HCT116 (cell line): ENCODE measurements around the gene SUGCT.

Experiments
- CTCF ChIP-seq, 3 experiments: fragments of 200-600 bp in 1 of 3; sonication (generic) in 1 of 3; IDR thresholded peaks in 2 of 3; conservative IDR thresholded peaks in 1 of 3; 2 replicates each; pipeline ENCODE4 v1.5.1; 2012 to 2017; ENCODE audit warnings: low read depth in 2 of 3, low read length in 2 of 3, antibody characterized with exemption in 1 of 3, borderline replicate concordance in 1 of 3, control low read depth in 1 of 3, mild to moderate bottlenecking in 1 of 3, mixed read lengths in 1 of 3, mixed run types in 1 of 3, moderate library complexity in 1 of 3; ENCODE audit not compliant: insufficient read depth in 1 of 3
- ELF1 ChIP-seq: IDR thresholded peaks from 2 replicates; pipeline ENCODE4 v1.6.1; 2012; ENCODE audit warnings: low read depth, borderline replicate concordance
- MAX ChIP-seq: IDR thresholded peaks from 2 replicates; pipeline ENCODE4 v1.6.1; 2012
- POLR2AphosphoS5 ChIP-seq: IDR thresholded peaks from 2 replicates; pipeline ENCODE4 v1.6.1; 2011; ENCODE audit warnings: mild to moderate bottlenecking, low read depth, low read length, moderate library complexity
- REST ChIP-seq: IDR thresholded peaks from 2 replicates; pipeline ENCODE4 v1.6.1; 2012; ENCODE audit warnings: low read depth

DNA sequence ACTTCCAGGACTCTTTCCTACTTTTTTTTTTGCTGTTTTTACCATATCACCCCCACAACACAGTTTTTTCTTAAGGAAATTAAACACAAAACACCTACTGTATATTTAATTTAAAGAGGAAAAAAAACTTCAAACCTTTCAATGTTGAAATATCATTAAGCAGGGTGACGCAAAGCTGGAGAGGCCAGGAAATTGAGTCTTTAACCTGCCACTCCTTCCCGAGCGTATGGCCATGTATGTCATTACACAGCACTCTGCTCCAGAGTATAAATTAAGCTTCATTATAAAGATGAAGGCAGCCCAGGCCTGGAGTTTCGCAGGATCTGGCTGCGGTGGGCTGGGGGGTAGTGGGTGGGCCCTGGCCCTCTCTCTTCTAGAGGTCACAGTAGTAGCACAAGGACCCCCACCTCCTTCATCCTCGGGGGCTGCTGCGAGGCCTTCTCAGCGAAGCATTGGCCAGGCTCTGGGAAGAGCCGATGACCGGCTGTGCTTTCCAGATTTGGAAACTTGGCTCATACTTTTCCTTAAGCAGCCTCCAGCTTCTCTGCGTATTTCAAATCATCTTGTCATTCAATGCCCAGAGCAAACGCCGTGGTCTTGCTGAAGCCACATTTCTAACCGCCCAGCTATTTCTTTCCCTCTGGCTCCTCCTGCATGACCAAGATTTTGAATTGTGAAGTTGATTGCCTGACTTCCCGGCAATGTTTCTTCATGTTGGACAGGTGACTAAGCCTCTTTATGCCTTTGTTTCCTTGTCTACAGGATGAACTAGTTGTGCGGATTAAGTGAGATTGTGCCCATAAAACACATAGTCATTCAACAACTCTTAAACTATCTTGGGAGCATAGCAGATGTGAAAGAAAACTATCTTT lies 765.1 kb downstream of the SUGCT start:
- TF ChIP-seq CTCF (IDR thresholded peaks at IDR 0.05 in 2 of 3, conservative IDR thresholded peaks at IDR 0.05 in 1 of 3; ENCODE audit: borderline replicate concordance in 1 of 3, insufficient read depth in 1 of 3, low read depth in 2 of 3, low read length in 2 of 3) (no peak), REST (no peak), MAX (no peak), POLR2AphosphoS5 (no peak), ELF1 (no peak)
